ENCODE data around the gene COMTD1. TPM values are rescaled to one million over a fixed set of nuclear protein-coding genes. Genes with fewer than 3 reads are reported as not detected.
A peak's percentile ranks its signal among the peaks of the same experiment; 100 is the strongest.
"Not testable (repeated sequence)": the region's sequence is repeated elsewhere in the genome, so short reads cannot be mapped to it uniquely, and the experiment has no call there.

The COMTD1 gene
- total RNA-seq, 4 donors from 2014 or later: 32.4 to 69.8 (median 46.7) TPM

DNA sequence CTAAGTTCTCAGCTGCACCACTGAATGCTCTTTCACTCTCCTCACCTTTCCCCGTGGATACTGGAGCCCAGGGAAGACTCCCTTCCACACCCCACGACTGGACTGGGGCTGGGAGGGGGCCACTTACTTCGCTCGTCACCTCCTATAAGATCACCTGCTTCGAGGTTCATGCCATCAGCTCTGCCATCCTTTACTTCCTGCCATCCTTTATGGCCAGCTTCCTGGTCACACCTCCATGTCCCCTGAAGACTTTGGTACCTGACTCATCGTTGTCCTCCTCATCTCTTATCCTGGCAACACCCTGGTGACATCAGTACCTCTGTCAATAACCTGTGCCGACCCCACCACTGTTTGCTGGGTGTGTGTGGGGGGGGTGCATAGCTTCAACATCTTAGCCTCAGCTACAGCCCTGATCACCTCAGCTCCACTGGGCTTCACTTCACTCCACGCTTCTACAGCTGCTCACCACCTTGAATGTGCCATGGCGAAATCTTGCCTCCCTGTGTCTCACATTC is 33.9 kb downstream of the COMTD1 start:
- Histone ChIP-seq H3K4me3 (no peak overlapping the region), H3K27me3 (no peaks in the 10 kb centered on the region), H3K36me3 (no peaks in the 10 kb centered on the region), H3K27ac (peak overlapping the region; percentile 78), H3K4me1 (peaks cover 49% of the 10 kb centered on the region), H3K9me3 (no peaks in the 10 kb centered on the region)
- DNase-seq (ENCODE audit: low spot score in 2 of 2): peak; percentile 55 to 59
- 76% methylated on average over 9 of the region's 9 CpGs for WGBS
- TF ChIP-seq, protein P1, sequence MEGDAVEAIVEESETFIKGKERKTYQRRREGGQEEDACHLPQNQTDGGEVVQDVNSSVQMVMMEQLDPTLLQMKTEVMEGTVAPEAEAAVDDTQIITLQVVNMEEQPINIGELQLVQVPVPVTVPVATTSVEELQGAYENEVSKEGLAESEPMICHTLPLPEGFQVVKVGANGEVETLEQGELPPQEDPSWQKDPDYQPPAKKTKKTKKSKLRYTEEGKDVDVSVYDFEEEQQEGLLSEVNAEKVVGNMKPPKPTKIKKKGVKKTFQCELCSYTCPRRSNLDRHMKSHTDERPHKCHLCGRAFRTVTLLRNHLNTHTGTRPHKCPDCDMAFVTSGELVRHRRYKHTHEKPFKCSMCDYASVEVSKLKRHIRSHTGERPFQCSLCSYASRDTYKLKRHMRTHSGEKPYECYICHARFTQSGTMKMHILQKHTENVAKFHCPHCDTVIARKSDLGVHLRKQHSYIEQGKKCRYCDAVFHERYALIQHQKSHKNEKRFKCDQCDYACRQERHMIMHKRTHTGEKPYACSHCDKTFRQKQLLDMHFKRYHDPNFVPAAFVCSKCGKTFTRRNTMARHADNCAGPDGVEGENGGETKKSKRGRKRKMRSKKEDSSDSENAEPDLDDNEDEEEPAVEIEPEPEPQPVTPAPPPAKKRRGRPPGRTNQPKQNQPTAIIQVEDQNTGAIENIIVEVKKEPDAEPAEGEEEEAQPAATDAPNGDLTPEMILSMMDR (IDR thresholded peaks at IDR 0.05): no peak
- TF ChIP-seq POLR2A (IDR thresholded peaks at IDR 0.05) (no peak), EP300 (IDR thresholded peaks at IDR 0.05) (no peak), POLR2AphosphoS5 (IDR thresholded peaks at IDR 0.05) (no peak)

- not testable (repeated sequence) for H3K4me3 ChIP-seq, H3K27ac ChIP-seq, H3K27me3 ChIP-seq, H3K9me3 ChIP-seq, H3K36me3 ChIP-seq
- peak in 1 of 2 donors; percentile 7 for DNase-seq (ENCODE audit: low spot score in 2 of 2)
- 96% methylated on average over 6 of the region's 6 CpGs for WGBS
- peaks cover 37% of the 10 kb centered on the region for H3K4me1 ChIP-seq
These were observed 35.8 kb downstream of the COMTD1 start for GRCh38 chr10:75199949-75200348.

- DNase-seq (ENCODE audit: low spot score in 2 of 2): peak; percentile 31 to 33
- H3K27me3 ChIP-seq: no peaks in the 10 kb centered on the region
- H3K4me3 ChIP-seq: no peak overlapping the region
- WGBS: 95% methylated on average over 2 of the region's 2 CpGs
- no peaks in the 10 kb centered on the region for H3K9me3 ChIP-seq
- peaks cover 17% of the 10 kb centered on the region for H3K4me1 ChIP-seq
- TF ChIP-seq EP300 (IDR thresholded peaks at IDR 0.05) (no peak), POLR2AphosphoS5 (IDR thresholded peaks at IDR 0.05) (no peak), POLR2A (IDR thresholded peaks at IDR 0.05) (no peak)
- TF ChIP-seq, protein P1 (IDR thresholded peaks at IDR 0.05): no peak
- H3K27ac ChIP-seq: no peak overlapping the region
- H3K36me3 ChIP-seq: no peaks in the 10 kb centered on the region
These were observed 37.9 kb downstream of the COMTD1 start for GRCh38 chr10:75197906-75198305.

DNA sequence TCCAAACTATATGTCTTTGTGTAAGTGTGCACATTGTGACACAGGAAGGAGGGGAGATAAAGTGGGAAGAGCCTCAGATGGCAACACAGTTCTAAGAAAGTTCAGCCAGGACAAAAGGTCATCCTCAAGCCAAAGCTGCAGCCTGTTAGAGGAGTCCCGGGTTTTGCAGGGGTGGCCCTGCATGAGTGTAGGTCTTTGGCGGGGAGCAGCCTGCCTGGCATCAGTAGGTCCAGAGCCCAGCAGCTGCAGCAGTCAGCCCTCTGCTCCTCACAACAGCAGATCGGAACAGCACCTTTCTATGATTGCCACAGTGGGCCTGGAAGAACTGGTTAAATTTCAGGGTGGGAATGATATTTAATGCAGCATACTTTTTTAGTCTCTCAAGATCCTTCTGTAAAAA is 38.7 kb downstream of the COMTD1 start:
- Histone ChIP-seq H3K4me3 (no peak overlapping the region), H3K36me3 (no peaks in the 10 kb centered on the region), H3K27ac (no peak overlapping the region), H3K9me3 (no peaks in the 10 kb centered on the region), H3K27me3 (no peaks in the 10 kb centered on the region), H3K4me1 (peaks cover 9% of the 10 kb centered on the region)
- WGBS: 88% methylated on average over 3 of the region's 3 CpGs
- TF ChIP-seq, protein P1 (IDR thresholded peaks at IDR 0.05): no peak
- no peak for TF ChIP-seq EP300 (IDR thresholded peaks at IDR 0.05)
- TF ChIP-seq POLR2AphosphoS5 (IDR thresholded peaks at IDR 0.05): no peak
- no peak for TF ChIP-seq POLR2A (IDR thresholded peaks at IDR 0.05)
- peak; percentile 13 to 34 for DNase-seq (ENCODE audit: low spot score in 2 of 2)

GRCh38 chr10:75195035-75195763 is 40.6 kb downstream of the COMTD1 start:
- peaks cover 12% of the 10 kb centered on the region for H3K4me1 ChIP-seq
- no peaks in the 10 kb centered on the region for H3K9me3 ChIP-seq
- no peak for TF ChIP-seq POLR2AphosphoS5 (IDR thresholded peaks at IDR 0.05)
- TF ChIP-seq EP300 (IDR thresholded peaks at IDR 0.05): no peak
- TF ChIP-seq, protein P1 (IDR thresholded peaks at IDR 0.05): no peak
- TF ChIP-seq POLR2A (IDR thresholded peaks at IDR 0.05): no peak
- whole genome bisulfite sequencing: 77% methylated on average over 6 of the region's 6 CpGs
- no peak overlapping the region for H3K4me3 ChIP-seq
- H3K27me3 ChIP-seq: no peaks in the 10 kb centered on the region
- H3K27ac ChIP-seq: no peak overlapping the region
- peak in 1 of 2 donors; percentile 4 for DNase-seq (ENCODE audit: low spot score in 2 of 2)
- H3K36me3 ChIP-seq: no peaks in the 10 kb centered on the region

DNA sequence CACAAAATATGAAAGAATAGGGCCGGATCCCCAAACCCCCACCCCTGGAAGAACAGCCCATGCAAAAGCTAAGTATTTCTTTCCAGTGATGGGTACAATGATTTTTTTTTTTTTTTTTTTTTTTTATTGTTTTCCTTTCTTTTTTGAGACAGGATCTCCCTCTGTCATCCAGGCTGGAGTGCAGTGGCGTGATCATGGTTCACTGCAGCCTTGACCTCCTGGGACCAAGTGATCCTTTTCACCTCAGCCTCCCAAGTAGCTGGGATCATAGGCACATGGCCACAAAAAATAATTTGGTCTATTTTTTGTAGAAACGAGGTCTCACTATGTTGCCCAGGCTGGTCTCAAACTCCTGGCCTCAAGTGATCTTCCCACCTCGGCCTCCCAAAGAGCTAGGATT is 41.1 kb downstream of the COMTD1 start:
- not testable (repeated sequence) for H3K9me3 ChIP-seq; H3K27ac ChIP-seq; DNase-seq (ENCODE audit: low spot score in 2 of 2); H3K36me3 ChIP-seq; H3K4me3 ChIP-seq; H3K27me3 ChIP-seq
- 95% methylated on average over 4 of the region's 4 CpGs for WGBS
- H3K4me1 ChIP-seq: peaks cover 12% of the 10 kb centered on the region
